ENCODE measurements around the gene SERPINA12. TPM values are rescaled to one million over a fixed set of nuclear protein-coding genes. Genes with fewer than 3 reads are reported as not detected.

SERPINA12 gene
- total and polyA plus RNA-seq, 7 donors: not detected

DNA sequence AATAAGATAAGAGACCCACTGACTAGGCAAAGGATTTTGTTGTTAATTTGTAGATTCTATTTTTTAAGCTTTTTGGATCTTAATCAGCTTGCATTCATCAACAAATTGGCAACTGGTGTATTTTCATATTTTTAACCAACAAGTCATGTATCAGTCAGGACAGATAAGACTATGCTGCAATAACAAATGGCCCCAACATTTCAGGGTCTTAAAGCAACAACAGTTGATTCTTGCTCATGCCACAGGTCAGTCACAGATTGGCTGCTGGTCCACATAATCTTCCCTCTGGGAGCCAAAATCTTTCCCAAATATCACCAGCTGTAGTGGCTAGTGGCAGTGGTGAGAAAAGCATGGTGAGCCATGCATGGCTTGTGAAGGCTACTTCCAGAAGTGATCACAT lies 21.9 kb upstream of the SERPINA12 start:
- no peak overlapping the region for H3K4me3 ChIP-seq
- no peaks in the 10 kb centered on the region for H3K9me3 ChIP-seq
- TF ChIP-seq, protein P1, sequence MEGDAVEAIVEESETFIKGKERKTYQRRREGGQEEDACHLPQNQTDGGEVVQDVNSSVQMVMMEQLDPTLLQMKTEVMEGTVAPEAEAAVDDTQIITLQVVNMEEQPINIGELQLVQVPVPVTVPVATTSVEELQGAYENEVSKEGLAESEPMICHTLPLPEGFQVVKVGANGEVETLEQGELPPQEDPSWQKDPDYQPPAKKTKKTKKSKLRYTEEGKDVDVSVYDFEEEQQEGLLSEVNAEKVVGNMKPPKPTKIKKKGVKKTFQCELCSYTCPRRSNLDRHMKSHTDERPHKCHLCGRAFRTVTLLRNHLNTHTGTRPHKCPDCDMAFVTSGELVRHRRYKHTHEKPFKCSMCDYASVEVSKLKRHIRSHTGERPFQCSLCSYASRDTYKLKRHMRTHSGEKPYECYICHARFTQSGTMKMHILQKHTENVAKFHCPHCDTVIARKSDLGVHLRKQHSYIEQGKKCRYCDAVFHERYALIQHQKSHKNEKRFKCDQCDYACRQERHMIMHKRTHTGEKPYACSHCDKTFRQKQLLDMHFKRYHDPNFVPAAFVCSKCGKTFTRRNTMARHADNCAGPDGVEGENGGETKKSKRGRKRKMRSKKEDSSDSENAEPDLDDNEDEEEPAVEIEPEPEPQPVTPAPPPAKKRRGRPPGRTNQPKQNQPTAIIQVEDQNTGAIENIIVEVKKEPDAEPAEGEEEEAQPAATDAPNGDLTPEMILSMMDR (IDR thresholded peaks at IDR 0.05): no peak
- H3K36me3 ChIP-seq (ENCODE audit: insufficient read depth in 1 of 2, low read depth in 1 of 2): no peaks in the 10 kb centered on the region
- DNase-seq: no peak
- H3K4me1 ChIP-seq: no peaks in the 10 kb centered on the region
- no peak overlapping the region for H3K27ac ChIP-seq
- intact Hi-C loops (cut with DNase I): no loop called here
- ATAC-seq: no peak
- H3K27me3 ChIP-seq (ENCODE audit: insufficient read depth in 3 of 3, low read length in 2 of 3): peaks cover 0 to 4% (median 0%) of the 10 kb centered on the region in 3 donors

DNA sequence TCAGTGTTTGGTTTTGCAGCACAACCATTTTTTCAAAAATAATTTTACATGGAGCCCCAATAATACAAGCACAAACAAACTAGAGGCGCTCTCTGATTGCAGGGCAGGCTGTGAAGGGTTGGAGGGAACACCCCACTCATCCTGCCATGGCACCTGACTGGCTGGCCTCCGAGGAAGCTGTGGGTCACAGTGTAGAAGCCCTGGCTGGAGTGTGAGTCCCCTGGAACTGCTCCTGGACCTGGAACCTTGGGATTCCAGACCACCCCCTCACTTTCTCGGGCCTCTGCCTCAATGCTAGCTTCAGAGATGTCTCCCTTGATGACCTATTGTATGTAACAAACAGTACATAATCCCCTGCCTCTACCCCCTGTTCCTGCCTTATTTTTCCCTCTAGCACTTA lies 14.8 kb upstream of the SERPINA12 start:
- intact Hi-C loops (cut with DNase I): no loop called here
- H3K4me1 ChIP-seq: no peaks in the 10 kb centered on the region
- no peak overlapping the region for H3K27ac ChIP-seq
- DNase-seq: no peak
- no peak for ATAC-seq
- no peak overlapping the region for H3K4me3 ChIP-seq
- H3K36me3 ChIP-seq (ENCODE audit: insufficient read depth in 1 of 2, low read depth in 1 of 2): no peaks in the 10 kb centered on the region
- WGBS, 3 donors: 65 to 70% (median 66%) methylated on average over 3 of the region's 3 CpGs
- TF ChIP-seq, protein P1 (IDR thresholded peaks at IDR 0.05): no peak
- no peaks in the 10 kb centered on the region for H3K9me3 ChIP-seq
- peaks cover 0 to 3% (median 2%) of the 10 kb centered on the region in 3 donors for H3K27me3 ChIP-seq (ENCODE audit: insufficient read depth in 3 of 3, low read length in 2 of 3)

DNA sequence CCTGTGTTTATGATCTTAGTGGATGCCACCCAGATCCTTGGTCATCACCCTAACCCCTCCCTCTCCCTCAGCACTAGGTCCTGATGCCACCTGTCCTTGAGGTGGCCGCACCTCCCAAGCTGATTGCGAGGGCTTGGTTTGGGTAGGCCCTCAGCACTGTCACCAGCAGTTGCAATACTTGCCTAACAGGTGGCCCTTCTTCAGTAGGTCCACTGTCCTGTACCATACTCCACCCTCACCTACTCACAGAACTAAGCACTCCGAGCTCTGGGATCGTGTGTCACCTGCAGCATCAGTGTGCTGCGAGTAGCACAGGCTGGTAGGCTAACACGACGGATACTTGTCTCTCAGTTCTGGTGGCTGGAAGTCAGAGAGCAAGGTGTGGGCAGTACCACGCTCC lies 14.0 kb upstream of the SERPINA12 start:
- Histone ChIP-seq H3K27me3 (ENCODE audit: insufficient read depth in 3 of 3, low read length in 2 of 3) (peaks cover 0 to 3% (median 2%) of the 10 kb centered on the region in 3 donors), H3K4me1 (no peaks in the 10 kb centered on the region), H3K9me3 (no peaks in the 10 kb centered on the region), H3K4me3 (no peak overlapping the region), H3K27ac (no peak overlapping the region), H3K36me3 (ENCODE audit: insufficient read depth in 1 of 2, low read depth in 1 of 2) (no peaks in the 10 kb centered on the region)
- intact Hi-C loops (cut with DNase I): no loop called here
- DNase-seq: no peak
- no peak for ATAC-seq
- TF ChIP-seq, protein P1 (IDR thresholded peaks at IDR 0.05): no peak
- WGBS, 3 donors: 79 to 88% (median 85%) methylated on average over 8 of the region's 8 CpGs

DNA sequence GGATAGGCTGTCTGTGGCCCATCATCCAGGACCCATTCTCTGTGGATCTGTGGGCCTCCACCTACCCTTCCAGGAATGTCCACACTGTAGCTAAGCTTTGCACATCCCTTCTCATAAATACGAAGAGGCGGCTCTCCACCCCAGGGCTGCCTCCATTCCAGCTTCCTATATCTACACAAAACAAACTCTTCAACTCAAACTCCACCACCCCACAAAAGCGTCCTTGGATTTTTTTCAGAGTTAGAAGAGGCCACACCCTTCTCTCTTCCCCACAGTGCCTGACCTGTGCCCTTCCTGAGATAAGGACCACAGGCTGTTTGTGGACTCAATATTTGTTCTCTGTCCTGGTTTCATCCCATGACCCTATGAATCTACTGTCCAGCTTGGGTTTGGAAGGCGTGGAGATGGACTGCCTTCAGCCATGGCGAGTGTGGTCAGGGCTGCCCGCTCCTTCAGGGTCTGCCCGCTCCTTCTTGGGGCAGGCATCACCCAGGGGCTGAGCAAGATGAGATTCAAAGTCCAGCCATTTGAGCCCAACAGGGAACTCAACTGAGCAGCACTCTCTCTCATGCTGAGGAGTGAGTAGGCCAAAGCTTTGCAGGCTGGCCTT lies 13.0 kb upstream of the SERPINA12 start:
- Histone ChIP-seq H3K4me3 (no peak overlapping the region), H3K9me3 (no peaks in the 10 kb centered on the region), H3K36me3 (ENCODE audit: insufficient read depth in 1 of 2, low read depth in 1 of 2) (no peaks in the 10 kb centered on the region), H3K4me1 (no peaks in the 10 kb centered on the region), H3K27ac (no peak overlapping the region), H3K27me3 (ENCODE audit: insufficient read depth in 3 of 3, low read length in 2 of 3) (peaks cover 0 to 3% (median 2%) of the 10 kb centered on the region in 3 donors)
- DNase-seq (no peak), ATAC-seq (no peak)
- intact Hi-C loops (cut with DNase I): no loop called here
- TF ChIP-seq, protein P1 (IDR thresholded peaks at IDR 0.05): no peak
- WGBS, 3 donors: 83 to 84% (median 83%) methylated on average over 7 of the region's 7 CpGs

All from psoas muscle (tissue), 8 donors.